SK-N-SH (cell line): Measurements from ENCODE around the gene NCOR2.

Source experiments
- CTCF ChIP-seq: fragments of 200-600 bp; sonication (generic); IDR thresholded peaks from 2 replicates; pipeline ENCODE4 v1.6.1; 2017; ENCODE audit warnings: antibody characterized with exemption, mild to moderate bottlenecking, moderate library complexity
- TAF1 ChIP-seq: IDR thresholded peaks from 2 replicates; pipeline ENCODE4 v1.6.1; 2012; ENCODE audit warnings: low read depth, mild to moderate bottlenecking, low read length, moderate library complexity, borderline replicate concordance

GRCh38 chr12:124541322-124541721 is 26.1 kb downstream of the NCOR2 start:
- TF ChIP-seq CTCF (no peak), TAF1 (no peak)
